DMS153 (cell line): Measurements from ENCODE around the gene SETD6.

Experiments used
- DNase-seq: peaks from one replicate; lab custom pipeline; 2025; lab: John Stamatoyannopoulos, UW

Gene SETD6

DNA sequence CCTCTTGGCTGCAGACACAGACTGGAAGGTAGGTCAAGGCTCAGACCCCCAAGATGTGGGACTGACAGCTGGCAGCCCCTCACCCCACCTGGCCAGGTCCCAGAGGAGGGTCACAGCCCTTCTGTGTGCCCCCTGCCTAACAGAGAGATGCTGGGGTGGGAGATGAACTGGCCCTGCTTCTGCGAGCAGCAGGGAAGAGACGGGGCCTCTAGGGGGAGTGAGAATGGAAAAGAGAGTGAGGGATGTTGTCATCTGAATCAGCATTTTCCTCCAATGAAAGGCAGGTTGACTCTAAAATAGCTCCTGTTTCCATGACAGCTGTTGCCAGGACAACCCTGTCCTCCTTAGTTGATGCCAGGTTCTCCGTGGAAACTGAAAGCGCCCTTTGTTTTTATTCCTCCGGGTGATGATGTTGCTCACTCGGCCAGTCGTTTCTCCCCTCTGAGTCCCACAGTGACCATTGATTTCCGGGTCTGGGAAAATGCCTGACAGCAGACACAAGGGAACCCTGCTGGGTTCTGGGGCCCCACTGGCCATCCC lies 20.3 kb upstream of the SETD6 start:
- DNase-seq, result peak; percentile 60

DNA sequence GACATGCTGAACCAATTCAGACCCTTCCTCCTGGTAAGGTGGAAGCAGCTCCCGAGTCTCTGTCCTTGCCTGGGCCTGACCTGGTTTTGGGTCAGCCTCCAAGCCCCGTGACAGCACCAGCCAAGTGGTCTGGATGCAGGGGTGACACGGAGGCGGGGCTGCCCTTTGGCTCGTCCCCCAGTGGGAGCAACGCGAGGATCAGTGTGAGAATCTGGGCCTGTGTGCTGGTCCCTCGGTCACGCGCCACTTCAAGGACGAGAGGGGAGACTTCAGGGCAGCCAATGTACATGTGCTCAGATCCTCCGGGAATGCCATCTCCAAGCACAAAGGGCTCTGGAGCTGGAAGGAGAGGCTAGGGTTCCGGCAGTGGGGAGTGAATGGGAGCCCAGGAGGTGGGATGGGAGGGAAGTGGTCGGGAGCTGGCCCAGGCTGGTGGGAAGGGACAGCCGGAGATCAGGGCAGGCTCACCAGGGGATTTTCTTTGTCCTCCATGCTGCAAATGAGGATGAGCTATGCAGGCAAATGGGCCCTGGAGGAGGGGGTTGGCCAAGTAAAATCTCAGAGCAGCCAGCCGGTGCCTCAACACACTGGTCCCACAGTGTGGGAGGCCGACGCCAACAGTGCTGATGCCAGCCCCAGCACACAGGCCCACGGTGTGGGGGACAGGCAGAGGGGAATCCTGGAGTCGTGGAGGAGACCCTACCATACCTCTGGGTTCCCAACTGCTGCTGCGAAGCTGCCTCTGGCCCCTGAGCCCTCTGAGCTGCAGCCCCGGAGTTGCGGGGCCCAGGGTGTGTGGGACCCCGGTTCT lies 19.6 kb upstream of the SETD6 start:
- no peak for DNase-seq

DNA sequence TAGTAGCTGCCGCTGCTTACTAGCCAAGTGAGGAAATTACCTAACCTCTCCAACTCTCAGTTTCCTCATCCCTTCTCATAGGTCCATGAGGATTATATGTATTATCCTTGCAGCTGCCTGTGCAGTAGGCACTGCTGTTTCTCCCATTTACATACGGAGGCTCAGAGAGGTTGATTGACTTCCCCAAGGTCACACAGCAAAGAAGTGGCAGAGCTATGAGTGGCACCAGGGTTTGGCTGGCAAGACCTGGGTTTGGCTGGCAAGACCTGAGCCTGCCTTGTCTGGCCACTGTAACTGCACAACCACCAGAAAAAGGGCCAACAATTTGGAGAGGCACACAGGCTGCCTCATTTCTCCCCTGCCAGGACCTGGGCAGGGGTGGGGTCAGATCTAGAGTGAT lies 17.8 kb upstream of the SETD6 start:
- no peak for DNase-seq

DNA sequence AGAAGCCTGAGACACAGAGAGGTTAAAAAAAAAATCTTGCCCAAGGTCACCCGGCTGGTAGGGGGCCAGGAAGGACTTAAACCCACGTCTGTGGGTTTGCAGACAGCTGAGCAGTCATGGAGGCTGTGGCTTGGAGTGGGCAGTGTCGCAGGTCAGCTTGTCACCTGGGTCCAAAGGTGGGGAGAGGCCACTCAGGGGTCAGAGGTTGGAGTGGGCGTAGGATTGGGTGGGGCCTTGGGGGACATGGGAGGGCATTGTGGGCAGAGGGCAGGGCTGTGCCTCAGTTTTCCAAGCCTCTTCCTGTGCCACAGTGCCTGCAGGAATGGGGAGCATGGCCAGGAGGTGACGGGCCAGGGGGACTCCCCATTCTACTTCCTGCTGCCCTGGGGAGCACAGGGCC lies 17.4 kb upstream of the SETD6 start:
- no peak for DNase-seq

DNA sequence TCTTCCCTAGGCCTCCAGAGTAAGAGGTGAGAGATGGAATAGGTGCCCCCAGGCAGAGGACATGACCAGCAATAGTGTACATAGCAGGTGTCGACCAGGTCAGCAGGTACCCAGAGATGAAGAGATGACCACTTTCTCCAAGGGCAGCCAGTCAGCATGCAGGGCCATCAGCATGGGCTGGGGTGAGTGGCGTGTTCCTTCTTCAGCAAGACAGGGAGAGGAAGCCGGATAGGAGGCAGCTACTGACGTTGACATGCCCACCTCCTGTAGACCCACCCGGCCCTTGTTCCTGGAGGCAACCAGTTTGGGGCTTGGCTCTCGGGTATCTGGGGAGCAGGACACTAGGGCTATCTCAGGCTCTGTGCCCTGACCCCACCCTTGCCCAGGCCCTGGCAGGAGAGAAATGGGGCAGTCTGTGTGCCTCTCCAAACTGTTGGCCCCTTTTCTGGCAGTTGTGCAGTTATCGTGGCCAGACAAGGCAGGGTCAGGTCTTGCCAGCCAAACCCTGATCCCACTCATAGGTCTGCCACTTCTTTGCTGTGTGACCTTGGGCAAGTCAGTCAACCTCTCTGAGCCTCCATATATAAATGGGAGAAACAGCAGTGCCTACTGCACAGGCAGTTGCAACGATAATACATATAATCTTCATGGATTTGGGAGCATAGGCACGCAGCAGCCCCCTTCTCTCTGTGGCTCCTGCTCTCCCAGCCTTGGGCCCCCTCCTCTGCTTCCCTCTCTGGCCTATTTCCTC lies 16.8 kb upstream of the SETD6 start:
- DNase-seq, result no peak

DNA sequence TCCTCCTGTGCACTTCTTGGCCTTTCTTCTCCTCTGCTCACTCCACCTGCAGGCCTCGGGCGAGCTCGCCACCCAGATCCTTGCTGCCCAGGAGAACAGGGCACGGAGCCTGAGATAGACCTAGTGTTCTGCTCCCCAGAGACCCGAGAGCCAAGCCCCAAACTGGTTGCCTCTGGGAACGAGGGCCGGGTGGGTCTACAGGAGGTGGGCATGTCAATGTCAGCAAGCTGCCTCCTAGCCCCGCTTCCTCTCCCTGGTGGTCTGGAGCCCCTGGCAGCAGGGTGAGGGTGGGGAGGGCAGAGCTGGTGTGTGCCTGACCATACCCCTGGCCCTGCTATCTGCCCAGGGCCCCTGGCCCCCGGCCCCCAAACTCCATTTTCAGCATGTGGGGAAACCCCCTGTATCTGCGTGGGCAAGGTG lies 16.2 kb upstream of the SETD6 start:
- DNase-seq, result no peak

DNA sequence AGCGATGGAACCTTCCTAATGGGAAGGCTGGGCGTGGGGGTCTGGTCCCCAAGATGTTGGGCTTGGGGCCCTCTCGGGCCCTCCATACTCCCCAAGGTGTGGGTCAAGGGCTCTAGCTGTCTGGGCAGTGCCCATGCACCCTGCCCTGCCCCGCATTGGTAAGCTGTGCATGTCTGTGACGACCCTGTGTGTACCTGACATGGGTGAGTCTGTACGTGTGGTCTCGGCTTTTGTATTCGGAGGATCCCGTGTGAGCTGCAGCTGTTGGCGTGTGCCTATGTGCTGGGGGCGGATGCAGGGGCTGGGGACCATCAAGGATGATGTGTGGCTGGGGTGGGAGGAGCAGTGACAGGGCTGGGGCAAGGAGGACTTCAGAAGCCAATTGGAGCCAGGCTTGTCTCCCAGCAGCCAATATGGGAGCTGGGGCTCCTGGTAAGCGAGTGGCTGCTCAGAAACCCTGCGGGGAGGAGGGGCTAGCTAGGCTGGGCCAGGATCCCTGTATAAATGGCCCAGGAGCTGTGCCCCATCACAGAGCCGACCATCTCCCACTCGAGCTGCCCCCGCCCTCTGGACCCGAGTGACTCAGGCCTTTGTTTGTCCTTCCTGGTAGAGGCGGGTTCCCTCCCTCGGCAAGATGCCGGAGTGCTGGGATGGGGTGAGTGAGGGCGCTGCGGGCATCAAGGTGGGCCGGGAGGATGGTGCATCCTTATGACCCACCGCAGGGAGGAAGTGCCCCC lies 15.5 kb upstream of the SETD6 start, which contains the start of gene NDRG4:
Gene NDRG4, plus strand, starts transcription at position 529 of the 737 bp plus-strand sequence. Its CDS starts 106 bp downstream, at position 635.
- DNase-seq, result peak; percentile 76

DNA sequence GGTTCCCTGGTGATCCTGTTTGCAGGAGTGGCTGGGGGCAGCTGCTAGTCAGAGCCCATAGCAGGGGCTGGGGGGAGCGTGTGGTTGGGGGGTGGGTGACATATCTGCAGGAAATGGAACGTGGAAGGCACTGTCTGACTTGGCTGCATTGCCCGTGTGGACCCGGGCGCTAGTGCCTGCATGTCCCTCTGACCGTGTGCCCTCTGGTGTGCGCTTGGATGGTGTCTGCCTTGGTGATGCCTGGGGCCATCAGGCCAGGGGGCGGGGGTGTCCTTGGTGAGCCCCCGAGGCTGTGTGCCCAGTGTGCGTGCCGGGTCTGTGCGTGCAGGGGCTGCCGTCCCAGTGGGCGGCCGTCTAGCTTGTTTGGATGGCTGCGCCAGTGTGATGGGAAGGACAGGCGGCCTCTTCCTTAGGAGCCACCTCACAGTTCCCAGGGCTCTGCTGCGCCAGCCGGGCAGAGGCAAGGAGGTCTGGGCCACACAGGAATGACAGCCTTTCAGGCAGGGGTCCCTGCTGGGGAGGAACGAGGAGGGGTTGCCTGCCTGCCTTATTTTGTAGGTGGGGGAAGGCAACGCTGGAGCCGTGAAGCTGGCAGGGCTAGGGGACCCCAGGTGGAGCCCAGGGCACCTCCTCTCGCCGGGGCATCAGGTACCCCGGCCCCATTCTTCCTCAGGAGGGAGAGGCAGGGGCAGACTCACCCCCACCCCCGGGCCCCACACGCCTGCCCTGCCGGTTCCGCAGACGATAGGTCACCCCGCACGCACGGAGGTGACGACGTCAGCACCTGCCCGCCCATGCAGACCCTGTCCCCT lies 14.7 kb upstream of the SETD6 start:
- DNase-seq, result no peak

DNA sequence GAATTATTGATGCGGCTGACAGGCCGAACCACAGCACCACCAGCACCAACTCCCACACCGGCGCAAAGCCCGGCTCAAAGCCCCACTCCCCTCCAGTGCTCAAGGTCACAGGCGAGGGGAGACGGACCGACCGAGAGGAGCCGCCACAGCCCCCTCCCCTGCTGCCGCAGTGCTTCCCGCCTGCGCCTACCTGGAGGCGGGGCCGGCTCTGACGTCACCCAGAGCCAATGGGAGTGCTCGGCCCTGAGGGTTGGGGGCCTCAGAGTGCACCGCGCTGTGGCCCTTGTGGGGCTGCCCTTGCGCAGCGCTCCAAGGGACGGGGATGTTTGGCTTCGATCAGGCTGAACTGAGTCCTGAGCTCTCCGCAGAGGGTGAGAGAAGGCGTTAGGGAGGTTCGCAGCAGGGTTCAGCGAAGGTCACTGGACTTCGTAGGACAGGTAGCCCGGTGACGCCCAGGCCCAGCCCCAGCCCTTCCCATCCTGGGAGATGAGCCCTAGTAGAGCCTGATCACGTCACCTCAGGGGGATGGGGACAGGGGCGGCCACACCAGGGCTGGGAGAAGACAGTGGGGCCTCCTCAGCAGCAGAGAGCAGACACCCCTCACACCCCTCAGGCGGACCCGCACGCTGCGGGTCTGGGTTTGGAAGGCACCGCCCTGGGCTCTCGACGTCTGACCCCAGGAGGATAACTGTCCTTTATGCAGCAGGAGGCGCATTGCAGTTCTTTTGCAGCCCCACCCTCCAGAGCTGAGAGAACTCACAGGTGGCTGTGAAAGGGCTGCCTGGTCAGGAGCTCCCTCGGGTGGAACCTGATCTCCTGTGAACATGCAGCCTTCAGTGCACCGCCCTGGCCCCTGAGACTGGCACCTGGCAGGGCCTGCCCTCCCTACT lies 13.8 kb upstream of the SETD6 start:
- no peak for DNase-seq

DNA sequence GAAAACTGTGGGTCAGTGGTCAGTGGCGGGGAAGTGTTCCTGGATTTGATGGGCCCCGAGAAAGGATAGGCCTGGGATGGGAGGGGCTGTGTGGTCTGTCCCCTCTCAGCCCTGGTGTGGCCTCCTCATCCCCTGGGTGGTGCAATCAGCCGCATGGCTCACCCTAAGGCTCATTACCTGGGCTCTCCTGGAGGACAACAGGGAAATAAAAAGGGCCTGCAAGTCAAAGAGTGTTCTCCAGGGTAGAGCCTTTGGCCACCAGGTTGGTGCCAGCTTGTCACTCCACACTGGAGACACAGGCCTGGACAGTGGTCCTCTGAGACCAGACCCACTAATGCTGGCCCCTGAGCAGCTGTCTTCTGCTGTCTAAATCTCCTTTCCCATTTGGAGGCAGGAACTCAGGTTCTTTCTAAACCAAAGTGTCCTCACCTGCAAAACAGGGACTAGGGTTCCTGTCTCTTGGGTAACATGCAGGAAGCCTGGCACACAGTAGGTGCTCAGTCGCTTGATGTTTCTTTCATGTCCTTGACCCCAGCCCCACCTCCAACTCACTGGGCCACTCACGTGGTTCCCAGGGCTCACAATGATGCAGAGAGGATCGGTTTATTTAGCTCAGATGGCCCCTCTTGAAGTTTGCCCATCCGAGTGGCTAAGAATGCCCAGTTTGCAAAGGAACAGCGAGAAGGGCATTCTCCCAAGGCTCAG lies 12.9 kb upstream of the SETD6 start:
- no peak for DNase-seq

DNA sequence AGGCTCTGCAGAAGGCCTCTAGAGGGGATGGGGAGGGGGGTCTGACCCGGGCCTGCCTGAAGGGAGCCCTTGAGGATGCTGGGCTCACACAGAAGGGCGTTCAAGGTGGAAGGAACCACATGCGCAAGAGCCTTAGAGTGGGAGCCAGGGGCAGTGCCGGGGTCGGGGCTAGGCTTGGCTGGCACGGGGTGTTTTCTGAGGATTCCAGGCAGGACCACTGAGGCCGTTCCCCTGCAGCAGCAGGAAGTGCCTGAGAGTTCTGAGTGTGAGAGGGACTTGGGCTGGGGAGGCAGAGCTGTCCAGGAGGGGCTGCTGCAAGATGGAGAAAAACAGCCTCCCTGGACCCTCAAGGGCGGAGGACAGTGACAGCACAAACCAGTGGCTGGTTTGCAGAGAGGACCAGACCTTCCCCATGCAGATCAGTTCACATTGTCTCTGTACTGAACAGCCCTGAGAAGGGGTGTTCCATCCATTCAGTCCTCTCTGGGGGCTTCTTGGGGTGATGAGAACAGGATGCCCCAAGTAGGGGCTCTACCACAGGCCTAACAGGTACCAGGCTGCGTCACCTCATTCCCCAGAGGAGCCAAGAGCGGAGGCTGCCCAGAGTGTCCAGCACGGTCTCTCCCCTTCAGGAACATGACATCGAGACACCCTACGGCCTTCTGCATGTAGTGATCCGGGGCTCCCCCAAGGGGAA lies 12.0 kb upstream of the SETD6 start:
- no peak for DNase-seq

DNA sequence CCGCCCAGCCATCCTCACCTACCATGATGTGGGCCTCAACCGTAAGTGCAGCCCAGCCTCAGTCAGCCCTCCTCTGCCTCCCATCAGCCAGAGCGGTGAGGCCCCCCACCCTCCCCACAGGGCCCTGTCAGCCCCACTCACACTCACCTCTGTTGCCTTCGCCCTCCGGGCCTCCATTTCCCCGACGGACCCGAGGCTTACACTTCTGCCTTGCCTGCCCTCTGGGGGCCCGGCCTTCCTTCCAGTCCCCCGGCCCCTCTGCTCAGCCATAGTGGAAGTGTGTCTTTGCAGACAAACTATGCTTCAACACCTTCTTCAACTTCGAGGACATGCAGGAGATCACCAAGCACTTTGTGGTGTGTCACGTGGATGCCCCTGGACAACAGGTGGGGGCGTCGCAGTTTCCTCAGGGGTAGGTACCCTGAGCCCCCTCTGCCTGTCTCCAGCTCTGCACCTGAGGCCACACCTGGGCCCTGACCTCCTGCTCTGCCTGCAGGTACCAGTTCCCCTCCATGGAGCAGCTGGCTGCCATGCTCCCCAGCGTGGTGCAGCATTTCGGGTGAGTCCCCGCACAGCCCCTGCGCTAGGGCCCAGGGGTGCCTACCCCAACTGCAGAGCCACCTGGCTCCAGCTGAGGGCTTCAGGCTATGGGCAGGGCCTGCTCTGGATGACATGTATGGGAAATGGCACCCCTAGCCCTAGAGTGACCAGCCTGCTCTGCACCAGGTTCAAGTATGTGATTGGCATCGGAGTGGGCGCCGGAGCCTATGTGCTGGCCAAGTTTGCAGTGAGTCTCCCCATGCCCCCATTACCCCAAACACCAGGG lies 11.2 kb upstream of the SETD6 start:
- DNase-seq, result no peak

DNA sequence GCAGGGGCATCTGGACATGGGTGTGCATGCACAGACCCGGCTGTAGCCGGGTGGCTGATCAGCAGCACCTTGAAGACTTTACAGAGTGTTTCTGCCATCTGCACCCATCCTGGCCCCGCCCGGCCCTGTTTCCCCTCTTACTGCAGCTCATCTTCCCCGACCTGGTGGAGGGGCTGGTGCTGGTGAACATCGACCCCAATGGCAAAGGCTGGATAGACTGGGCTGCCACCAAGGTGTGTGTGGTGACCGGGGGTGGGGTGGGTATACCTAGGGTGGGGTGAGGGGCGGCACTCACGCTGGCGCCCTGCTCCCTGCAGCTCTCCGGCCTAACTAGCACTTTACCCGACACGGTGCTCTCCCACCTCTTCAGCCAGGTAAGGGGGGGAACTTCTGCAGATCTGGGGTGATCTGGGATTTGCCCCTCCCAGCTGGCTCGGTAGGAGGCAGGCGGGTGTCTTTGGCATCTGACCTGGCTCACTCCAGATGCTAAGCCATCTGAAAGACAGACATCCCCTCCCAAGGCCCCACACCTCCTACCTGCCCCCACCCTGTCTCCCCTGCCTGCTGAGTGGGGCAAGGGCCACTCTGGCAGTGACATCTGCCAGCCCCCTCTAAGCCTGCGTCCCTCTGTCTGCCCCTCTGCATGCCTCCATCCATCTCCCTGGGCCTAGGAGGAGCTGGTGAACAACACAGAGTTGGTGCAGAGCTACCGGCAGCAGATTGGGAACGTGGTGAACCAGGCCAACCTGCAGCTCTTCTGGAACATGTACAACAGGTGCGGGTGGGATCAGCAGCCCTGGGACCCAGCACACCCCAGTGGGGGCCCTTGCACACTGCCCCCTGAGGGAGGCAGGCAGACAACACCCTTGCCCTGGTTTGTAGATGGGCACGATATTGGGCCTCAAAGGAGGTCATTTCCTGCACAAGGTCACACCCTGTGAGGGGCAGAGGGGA lies 8.8 kb upstream of the SETD6 start:
- DNase-seq, result no peak

DNA sequence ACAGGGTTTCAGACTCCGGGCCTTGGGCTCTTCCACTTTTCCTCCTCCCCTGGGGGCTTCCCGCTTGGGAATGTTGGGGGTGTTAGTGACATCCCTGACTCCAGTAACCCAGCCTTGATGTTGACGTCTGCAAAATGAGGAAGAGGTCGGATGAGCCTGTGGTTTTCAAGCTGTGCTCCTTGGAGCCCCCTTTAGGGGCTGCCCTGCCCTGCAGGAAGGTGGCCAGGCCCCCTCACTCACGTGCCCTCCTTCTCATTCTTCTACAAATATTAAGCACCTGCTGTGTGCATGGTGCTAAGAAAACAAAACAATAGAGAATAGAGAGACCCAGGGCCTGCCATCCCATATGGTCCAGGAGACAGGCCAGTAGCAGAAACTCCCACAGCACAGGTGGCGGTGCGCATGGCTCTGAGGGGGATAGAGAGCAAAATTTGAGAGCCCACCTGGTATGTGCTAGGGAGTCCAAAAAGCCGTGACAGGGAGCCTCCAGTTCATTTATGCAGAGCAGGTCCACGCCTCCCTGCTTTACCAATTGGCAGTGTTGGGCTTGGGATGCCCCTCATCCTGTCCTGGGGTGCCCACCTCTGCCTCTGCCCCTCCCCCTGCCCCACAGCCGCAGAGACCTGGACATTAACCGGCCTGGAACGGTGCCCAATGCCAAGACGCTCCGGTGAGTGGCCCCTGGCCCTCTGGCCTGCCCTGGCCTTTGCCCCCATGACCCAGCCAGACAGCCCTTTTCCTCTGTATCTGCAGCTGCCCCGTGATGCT lies 7.9 kb upstream of the SETD6 start:
- DNase-seq, result no peak

DNA sequence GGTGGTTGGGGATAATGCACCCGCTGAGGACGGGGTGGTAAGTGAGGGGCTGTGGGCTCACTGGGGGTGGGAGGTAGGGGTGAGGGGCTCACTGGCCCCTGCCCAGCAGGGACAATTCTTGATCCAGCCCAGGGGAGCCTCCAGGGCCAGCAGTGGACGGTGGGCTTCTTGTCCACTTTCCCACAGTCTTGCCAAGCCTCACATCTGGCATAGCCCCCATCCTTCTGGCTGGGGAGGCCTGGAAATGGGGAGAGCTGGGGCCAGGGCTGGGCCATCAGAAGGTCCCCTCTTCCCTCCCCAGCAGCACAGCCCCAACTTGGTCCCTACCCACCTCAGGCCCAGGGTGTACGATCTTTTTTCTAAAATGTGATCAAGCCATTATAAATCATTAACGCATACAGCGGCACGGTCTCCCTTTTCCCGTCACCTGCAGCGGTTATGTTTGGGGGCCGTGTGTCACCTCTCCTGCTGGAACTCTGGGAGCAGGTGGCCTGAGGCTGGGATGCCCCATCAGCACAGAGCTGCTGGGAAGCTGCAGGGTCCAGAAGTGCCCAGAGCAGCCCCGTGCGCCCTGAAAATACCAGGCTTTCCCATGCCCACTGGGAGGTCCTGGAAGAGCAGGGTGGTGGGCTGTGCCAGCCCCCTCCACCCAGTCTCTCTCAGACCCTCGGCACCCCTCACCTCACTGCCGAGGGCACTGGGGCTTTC lies 7.2 kb upstream of the SETD6 start:
- no peak for DNase-seq
